Cerebellar cortex (tissue), 1 donor: Measurements from ENCODE around the gene NECTIN4.

Source experiments
- DNase-seq: peaks from one replicate; pipeline ENCODE4 v3.0.0-alpha.2; 2015; ENCODE audit warnings: low spot score

NECTIN4 gene

GRCh38 chr1:161111527-161111926 lies 22.2 kb upstream of the NECTIN4 start:
- no peak for DNase-seq

DNA sequence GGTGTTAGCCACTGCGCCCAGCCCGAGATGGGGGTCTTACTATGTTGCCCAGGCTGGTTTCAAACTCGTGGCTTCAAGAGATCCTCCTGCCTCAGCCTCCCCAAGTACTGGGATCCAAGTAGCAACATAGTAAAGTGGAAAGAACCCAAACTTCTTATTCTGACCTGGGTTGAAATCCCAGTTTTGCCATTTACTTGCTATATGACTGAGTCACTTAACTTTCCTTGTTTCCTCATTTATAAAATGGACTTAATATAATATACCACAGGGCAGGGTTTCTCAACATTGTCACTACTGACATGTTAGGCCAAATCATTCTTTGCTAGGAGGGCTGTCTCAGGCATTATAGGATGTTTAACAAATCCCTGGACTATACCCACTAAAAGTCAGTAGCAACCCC lies 21.8 kb upstream of the NECTIN4 start:
- no peak for DNase-seq

DNA sequence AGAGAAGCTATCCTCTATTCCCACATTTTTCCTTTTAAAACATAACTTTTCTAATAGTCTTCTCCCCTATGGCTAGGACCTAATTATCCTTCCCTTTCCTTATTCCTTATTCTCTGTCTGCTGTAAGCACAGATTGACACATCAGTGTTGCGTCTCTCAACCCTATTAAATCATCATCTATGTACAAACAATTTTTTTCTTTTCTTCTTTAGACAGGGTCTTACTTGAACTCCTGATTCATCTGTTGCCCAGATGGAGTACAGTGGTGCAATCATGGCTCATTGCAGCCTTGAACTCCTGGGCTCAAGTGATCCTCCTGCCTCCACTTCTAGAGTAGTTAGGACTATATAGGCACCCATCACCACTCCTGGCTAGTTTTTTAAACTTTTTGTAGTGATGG lies 17.1 kb upstream of the NECTIN4 start:
- DNase-seq = no peak

DNA sequence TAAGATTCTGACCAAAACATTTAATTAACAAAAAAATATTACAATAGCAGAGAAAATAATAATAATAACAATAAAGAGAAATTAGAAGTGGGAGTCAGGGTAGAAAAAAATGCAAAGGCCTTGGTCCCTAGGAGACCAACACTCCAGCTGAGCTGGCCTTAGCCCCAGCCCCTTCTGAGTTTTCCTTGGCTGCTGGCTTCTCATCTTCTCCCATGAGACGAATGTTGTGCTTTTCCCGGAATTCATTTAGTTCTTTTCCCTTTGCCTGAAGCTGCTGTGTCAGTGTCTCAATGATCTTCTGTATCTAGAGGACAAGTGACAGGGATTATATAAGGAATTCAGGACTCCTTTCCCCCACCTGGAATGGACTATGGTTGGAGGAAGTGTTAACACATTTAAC lies 11.2 kb upstream of the NECTIN4 start:
- no peak for DNase-seq

DNA sequence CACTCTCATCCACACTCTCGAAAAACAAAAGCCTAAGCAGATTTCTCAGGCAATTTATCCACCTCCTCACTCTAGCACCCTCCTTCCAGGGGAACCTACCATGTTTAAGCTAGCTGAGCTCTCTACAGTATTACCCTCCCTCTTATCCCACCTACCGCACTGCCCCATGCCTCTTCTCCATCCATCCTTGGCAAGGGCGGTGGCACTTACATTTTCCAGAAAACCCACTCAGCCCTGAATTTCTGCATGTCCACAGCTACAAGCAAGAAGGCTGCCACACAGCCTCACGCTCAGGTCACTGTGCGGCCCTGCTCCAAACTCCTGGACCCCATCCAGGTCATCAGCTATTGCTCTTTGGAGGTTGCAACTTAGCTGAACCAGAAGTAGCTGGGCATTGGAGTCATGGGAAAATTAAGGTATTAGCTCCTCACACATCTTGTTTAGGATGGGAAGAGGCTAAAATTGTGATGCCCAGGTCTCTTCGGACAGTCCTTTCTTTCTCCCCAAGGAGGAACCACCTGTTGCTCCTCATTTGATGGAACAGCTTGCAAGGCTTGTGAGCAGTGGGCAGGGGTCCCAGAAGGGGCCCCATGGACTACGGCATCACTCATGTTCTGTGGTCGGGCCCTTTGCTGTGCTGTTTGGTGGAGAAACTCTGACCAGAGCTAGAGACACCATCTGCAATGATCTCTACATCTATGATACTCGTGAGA lies 9.9 kb upstream of the NECTIN4 start:
- DNase-seq = peak; percentile 15

DNA sequence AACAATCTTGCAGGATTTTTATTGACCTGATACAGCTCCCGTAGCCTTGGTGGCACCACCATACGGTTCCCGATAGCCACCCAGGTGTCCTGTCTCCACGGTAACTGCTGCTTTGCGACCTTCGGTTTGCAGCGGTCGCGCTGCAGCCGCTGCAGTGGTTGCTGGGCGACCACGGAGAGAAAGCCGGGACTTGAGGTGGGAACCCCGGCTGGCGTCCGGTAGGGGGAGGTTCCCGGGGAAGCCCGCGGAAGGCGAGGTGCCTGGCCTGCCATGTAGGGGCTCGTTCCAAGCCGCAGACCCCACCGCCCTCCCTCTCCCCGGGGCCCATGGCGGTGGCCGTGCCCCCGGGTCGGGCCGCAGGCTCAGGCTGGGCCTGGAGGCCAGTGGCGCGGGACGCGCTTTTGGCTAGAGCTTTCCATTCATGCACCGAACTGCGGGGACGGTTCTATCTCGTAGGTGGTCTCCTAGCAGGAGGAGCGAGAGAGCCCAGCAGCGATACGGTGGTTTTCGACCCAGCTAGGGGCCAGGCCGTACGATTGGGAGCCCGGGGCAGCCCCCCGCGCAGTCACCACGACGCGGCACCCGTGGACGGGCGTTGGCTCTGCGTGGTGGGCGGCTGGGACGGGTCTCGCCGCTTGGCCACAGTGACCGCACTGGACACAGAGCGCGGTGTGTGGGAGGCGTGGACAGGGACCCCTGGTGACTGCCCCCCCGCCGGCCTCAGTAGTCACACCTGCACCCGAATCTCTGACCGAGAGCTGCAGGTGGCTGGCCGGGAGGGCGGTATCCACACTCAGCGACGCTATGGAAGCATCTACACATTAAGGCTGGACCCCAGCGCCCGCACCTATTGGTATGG lies 9.1 kb upstream of the NECTIN4 start, which contains the start of gene KLHDC9:
Gene KLHDC9 (plus strand): TSS at position 152 of the 859 bp plus-strand sequence. CDS start 175 bp downstream, at position 327.
- DNase-seq = peak; percentile 89

DNA sequence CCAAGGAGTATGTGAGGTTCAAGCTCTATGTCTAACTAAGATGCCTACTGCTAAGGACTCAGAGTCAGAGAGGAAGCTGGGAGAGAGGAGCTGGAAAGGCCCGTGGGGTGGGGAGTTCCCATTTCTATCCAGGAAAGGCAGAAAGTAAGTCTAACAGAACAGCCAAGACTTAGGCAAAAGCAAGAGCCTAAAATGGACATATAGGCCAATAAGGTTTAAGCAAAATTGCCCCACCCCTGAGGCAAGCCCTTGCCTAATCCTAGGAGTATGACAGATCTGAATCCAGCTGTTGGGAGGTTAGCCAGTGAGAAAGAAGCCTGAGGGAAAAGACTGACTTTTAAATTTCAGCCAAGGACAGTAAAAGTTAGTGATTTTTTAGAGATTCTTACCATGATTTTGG lies 7.2 kb upstream of the NECTIN4 start:
- DNase-seq = no peak

DNA sequence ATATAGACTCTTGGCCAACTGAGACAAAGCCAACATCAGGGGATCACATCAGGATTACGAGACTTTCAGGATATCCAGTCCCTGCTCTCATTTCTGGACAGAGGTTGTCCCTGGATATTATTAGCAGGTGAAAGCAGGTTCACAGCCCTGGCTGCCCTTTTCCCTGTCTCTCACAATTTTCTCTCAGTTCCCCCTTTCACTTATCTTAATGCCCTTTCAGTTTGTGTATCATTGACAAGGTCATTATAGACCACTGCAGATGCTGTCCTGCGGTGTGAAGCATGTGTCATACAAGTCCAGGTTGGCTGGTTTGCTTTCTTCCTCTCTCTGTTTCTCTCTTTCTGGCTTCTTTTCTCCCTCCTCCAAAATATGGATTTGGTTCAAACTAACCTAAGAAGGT lies 6.7 kb upstream of the NECTIN4 start:
- no peak for DNase-seq

DNA sequence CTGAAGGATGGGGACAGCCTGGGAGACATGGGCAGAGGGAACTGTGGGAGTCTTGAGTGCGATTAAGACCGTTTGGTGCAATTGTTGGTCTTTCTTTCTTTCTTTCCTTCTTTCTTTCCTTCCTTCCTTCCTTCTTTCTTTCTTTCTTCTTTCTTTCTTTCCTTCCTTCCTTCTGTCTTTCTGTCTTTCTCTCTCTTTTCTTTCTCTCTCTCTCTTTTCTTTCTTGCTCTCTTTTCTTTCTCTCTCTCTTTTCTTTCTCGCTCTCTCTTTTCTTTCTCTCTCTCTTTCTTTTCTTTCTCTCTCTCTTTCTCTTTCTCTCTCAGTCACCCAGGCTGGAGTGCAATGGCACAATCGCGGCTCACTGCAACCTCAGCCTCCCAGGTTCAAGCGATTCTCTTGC lies 5.9 kb upstream of the NECTIN4 start:
- DNase-seq = no peak

GRCh38 chr1:161094481-161094880 lies 5.1 kb upstream of the NECTIN4 start:
- no peak for DNase-seq

- DNase-seq = no peak
Measured at GRCh38 chr1:161092621-161093028, 3.3 kb upstream of the NECTIN4 start.

DNA sequence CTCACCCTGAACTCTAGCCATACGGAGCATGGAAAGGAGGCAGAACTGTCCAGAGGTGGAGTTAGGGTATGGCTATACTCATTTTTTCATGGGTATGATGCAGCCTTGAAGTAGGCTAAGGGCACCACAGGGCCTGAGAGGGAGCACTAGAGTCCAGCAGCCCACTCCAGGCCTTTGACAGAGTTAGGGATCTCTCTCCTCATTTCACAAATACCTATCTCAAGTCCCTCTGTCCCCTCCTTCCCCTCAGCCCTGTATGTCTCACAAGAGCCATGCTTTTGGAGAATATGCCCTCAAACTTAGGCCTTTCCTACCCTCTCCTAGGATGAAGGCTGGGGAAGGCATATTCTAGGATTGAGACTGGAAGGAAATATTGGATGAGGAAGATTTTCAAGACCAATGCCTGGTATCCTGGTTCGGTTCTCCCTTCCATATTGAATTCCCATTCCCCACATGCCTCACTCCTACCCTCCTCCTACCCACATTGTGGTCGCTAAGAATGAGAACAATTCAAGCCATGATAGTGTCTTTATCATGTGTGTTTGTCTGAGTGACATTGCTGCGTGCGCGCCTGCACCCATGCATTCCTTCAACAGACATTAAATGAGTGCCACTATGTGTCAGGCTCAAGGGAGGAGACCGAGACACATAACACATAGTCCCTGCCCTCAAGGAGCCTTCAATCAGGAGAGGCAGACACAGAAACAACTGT lies 2.6 kb upstream of the NECTIN4 start:
- DNase-seq = no peak

DNA sequence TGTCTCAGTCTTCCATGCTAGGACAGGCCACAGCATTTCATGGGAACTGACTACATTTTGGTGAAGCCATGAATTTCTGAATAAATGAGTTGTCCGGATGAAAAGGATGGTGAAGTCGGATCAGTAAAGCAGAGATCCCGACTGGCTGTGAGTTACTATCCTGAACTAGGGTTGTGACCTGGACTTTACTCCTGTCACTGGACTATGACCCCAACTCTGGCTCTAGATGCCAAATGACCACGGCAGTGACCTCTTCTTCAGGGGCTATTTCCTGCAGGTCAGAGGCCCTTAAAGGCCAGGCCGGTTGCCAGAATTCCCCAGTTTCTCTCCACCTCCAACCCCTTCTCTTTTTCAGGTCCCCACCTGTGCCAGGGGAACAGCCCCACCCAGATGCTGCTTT lies 1.7 kb upstream of the NECTIN4 start:
- no peak for DNase-seq

- no peak for DNase-seq
Measured at GRCh38 chr1:161090617-161091016, 1.3 kb upstream of the NECTIN4 start.

DNA sequence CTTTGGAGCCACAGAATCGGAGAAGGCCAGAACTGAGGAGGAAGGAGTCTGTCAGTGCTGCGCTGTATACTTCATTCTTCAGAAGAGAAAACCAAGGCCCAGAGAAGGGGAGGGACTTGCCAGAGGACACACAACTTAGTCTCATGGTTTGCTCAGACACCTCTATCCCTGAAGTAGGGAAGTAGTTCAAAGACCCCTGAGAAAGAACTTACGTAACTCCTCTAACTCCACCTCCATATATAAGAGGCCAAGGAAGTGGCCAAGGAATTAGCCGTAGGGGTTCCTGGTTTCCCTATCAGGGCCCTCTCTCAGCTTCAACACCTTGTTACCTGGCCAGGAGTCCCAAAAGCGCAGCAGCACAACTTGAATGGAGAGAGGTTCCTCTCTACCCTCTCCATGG lies 580 bp upstream of the NECTIN4 start:
- DNase-seq = no peak

DNA sequence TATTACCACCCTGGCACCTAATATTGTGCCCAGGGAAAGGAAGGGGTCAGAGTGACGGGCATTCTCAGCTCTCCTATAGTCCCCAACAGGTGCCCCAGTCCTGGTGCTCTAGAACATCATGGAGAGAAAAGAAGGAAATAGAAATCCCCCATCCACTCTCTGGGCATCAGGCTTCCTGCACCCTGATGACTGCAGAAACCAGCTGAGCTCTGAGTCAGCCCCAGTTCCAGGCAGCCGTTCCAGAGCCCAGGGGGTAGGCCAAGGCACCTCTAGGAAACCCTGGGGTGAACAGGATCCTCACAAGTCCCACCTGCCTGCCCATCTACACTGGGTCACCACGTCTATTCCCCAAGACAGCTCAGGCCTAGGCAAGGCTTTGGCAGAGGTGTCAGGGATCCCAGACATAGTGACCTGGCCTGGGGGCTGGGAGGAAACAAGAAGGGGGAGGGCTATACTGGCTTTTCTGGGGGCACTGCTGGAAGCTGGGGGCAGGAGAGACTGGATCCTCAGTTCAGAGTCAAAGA lies 709 bp downstream of the NECTIN4 start:
- DNase-seq = no peak

DNA sequence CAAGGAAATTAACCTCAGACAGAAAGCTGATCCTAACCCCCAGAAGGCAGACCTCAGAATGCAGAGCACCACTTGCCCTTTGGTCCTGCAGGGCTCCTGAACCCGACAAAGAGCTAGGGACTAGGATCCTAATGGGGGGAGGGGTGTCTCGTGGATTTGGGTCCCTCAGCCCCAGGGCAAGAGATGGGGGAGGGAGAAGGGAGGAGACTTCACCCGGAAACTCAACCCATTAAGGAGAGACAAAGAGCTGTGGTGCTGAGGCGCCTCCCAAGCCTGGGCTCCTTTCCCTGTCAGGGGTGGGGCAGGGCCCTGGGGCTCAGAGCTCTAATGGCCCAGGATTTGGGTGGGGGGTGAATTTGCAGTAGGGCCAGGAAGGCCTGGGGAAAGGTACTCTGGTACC lies 2.9 kb downstream of the NECTIN4 start:
- DNase-seq = no peak

- DNase-seq = no peak
Measured at GRCh38 chr1:161085165-161085564, 4.2 kb downstream of the NECTIN4 start.

GRCh38 chr1:161084597-161084988 lies 4.8 kb downstream of the NECTIN4 start:
- no peak for DNase-seq

DNA sequence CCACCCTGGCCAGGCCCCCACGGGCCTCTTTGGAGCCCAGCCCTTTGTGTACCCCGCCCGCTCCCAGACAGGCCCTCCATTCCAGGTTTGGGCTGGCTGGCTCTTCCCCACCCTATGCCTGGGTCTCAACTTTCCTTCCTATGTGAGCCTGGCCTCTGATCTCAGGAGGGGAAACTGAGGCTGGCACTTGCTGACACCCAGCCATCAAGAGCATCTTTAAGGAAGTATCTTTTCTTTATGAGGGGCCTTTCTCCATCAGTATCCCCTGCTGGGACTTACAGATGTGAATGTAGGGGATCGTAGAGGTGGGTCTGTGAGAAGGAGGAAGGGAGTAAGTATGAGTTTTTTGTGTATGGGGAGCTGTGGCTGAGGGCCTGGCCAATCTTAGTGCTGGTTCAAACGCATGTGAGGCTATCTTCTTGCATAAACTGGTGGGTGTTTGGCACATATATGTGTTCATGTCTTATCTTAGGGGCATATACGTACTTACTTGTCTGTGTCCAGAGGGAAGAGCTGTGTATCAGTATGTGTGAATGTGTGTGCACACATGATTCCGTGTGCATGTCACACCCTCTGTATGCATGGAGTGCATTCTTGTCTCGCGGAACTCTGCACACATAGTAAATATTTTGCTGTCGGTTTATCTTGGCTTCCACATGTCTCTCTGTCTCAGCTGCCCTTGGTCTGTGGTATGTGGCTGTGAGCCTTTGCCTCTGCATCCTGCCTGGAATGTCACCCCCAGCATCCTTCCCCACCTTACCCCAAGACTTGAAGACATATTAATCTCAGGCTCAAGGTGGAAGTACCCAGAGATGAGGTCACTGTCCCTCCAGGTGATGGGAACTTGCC lies 5.4 kb downstream of the NECTIN4 start:
- no peak for DNase-seq

DNA sequence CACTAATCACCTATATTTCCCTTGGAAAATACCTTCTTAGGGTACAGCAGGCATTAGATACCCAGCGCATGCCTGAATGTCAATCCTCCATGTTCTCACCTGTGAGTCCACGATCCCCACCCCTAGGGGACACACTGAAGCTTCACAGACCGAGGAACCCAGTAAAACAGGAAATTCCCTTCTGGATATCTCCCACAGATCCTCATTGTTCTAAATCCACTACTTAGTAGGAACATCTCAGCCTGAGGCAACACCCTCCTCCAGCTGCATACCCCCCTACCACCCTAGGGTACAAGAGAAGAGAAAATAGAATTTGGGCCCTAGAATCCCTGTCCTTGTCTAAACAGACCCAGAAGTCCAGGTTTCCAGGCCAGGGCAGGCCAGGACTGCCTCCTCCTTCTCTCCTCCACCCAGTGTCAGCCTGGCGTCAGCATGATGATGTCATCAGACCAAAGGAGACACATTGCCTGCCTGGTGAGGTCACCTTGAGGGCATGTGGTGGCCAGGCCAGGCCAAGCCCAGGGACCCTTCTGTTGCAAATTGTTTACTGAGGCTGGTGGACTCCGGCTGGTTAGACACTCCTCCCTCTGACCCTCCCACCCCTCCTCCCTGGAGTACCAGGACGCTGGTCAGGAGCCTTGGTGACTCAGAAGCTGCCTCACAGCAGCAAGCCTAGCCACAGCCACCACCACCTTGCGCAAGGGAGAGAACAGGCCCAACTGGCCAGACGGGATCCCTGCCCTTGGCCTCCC lies 6.2 kb downstream of the NECTIN4 start:
- no peak for DNase-seq
